HCT116 (cell line): ENCODE measurements around the gene SNCAIP. TPM values are rescaled to one million over a fixed set of nuclear protein-coding genes. Genes with fewer than 3 reads are reported as not detected.

Experiments
- ATAC-seq: fragments of 200-7000 bp; cut with Tn5 transposase; 2 replicates; pipeline ENCODE4 v1.9.1; 2020; ENCODE audit warnings: mild to moderate bottlenecking, moderate library complexity
- BruUV-seq: library from RNA; stranded (reverse); fragments of 400-500 nt; replicated peaks from 2 replicates; lab custom pipeline; 2021; lab: Mats Ljungman, UMichigan
- CTCF ChIA-PET: fragments of 300-600 bp; sonication (Branson Sonifier 250); formaldehyde crosslinking; loops from one replicate; lab custom pipeline; 2021; ENCODE audit warnings: antibody characterized with exemption; lab: Charles Lee
- POLR2A ChIA-PET: fragments of 300-600, 350-600 bp; sonication (Branson Sonifier 250); formaldehyde crosslinking; loops from one replicate; lab custom pipeline; 2021; ENCODE audit warnings: antibody characterized with exemption; lab: Charles Lee
- RAD21 ChIA-PET, 2 experiments: fragments of 300-600 bp; sonication (Branson Sonifier 250); formaldehyde crosslinking; loops; one replicate each; lab custom pipeline; 2023; ENCODE audit warnings: low total read pairs in 2 of 2; ENCODE audit not compliant: uncharacterized antibody in 2 of 2, unreplicated experiment in 2 of 2, low non-redundant PET in 1 of 2; lab: Charles Lee
- DNase-seq: peaks from one replicate; pipeline ENCODE4 v3.0.0-alpha.2; 2010; ENCODE audit warnings: low read depth, low spot score
- H2AFZ ChIP-seq: fragments of 200-600 bp; shearing (Covaris generic), sonication (generic); 2 replicates; pipeline ENCODE4 v1.6.1; 2017; ENCODE audit warnings: low read depth, mixed run types, mixed read lengths, antibody characterized with exemption, low read length; ENCODE audit not compliant: poor library complexity, severe bottlenecking
- H3K27ac ChIP-seq: 2 replicates; pipeline ENCODE4 v1.5.1; 2012; ENCODE audit warnings: low read depth, low read length
- H3K27me3 ChIP-seq: fragments of 200-600 bp; sonication (generic); 2 replicates; pipeline ENCODE4 v1.6.1; 2016; ENCODE audit warnings: mixed run types, low read length, mixed read lengths; ENCODE audit not compliant: insufficient read depth
- H3K36me3 ChIP-seq, 2 experiments: fragments of 200-500 bp in 1 of 2; fragments of 200-600 bp in 1 of 2; sonication (Bioruptor generic) in 1 of 2; sonication (generic) in 1 of 2; 2 replicates each; pipeline versions ENCODE4 v1.5.1 to v1.6.1; 2014 to 2016; ENCODE audit warnings: low read length in 2 of 2, inconsistent platforms in 1 of 2, mixed read lengths in 1 of 2, mixed run types in 1 of 2; ENCODE audit not compliant: insufficient read depth in 2 of 2, control insufficient read depth in 1 of 2
- H3K4me1 ChIP-seq, 2 experiments: fragments of 200-600 bp in 1 of 2; sonication (generic) in 1 of 2; 2 replicates each; pipeline versions ENCODE4 v1.5.1 to v1.6.1; 2012 to 2017; ENCODE audit warnings: low read length in 2 of 2, inconsistent platforms in 1 of 2, mild to moderate bottlenecking in 1 of 2, mixed read lengths in 1 of 2, mixed run types in 1 of 2, moderate library complexity in 1 of 2; ENCODE audit not compliant: insufficient read depth in 2 of 2, control insufficient read depth in 1 of 2
- H3K4me2 ChIP-seq: fragments of 200-600 bp; sonication (generic); 2 replicates; pipeline ENCODE4 v1.6.1; 2017; ENCODE audit warnings: mixed run types, low read length, mixed read lengths
- H3K4me3 ChIP-seq, 2 experiments: fragments of 200-600 bp in 1 of 2; sonication (generic) in 1 of 2; replicated peaks in 1 of 2; 2 replicates each; pipeline ENCODE4 v1.5.1; 2011 to 2016; ENCODE audit warnings: low read length in 2 of 2, control low read depth in 1 of 2, low read depth in 1 of 2, mild to moderate bottlenecking in 1 of 2, mixed read lengths in 1 of 2, mixed run types in 1 of 2
- H3K79me2 ChIP-seq: fragments of 200-600 bp; sonication (generic); 2 replicates; pipeline ENCODE4 v1.6.1; 2017; ENCODE audit warnings: mild to moderate bottlenecking, mixed run types, low read length, moderate library complexity, mixed read lengths; ENCODE audit not compliant: insufficient read depth
- H3K9ac ChIP-seq: fragments of 200-600 bp; sonication (generic); 2 replicates; pipeline ENCODE4 v1.6.1; 2016; ENCODE audit warnings: low read length, mixed read lengths
- H3K9me2 ChIP-seq: fragments of 200-600 bp; sonication (generic), shearing (Covaris generic); 2 replicates; pipeline ENCODE4 v1.6.1; 2017; ENCODE audit warnings: mixed run types, mild to moderate bottlenecking, moderate library complexity; ENCODE audit not compliant: insufficient read depth
- H3K9me3 ChIP-seq, 2 experiments: fragments of 200-500 bp in 1 of 2; fragments of 200-600 bp in 1 of 2; sonication (Bioruptor generic) in 1 of 2; sonication (generic) in 1 of 2; 2 replicates each; pipeline ENCODE4 v1.6.1; 2014 to 2017; ENCODE audit warnings: low read length in 2 of 2, mixed read lengths in 2 of 2, inconsistent platforms in 1 of 2, low read depth in 1 of 2, mild to moderate bottlenecking in 1 of 2, mixed run types in 1 of 2, moderate library complexity in 1 of 2; ENCODE audit not compliant: control insufficient read depth in 1 of 2, insufficient read depth in 1 of 2
- H4K20me1 ChIP-seq: fragments of 200-600 bp; sonication (generic), shearing (Covaris generic); 2 replicates; pipeline ENCODE4 v1.6.1; 2017; ENCODE audit warnings: mixed run types, mild to moderate bottlenecking, moderate library complexity; ENCODE audit not compliant: insufficient read depth
- CBX3 ChIP-seq: IDR thresholded peaks from 2 replicates; pipeline ENCODE4 v1.6.1; 2012; ENCODE audit warnings: low read depth
- CEBPB ChIP-seq: IDR thresholded peaks from 2 replicates; pipeline ENCODE4 v1.6.1; 2012; ENCODE audit warnings: low read depth
- ELF1 ChIP-seq: IDR thresholded peaks from 2 replicates; pipeline ENCODE4 v1.6.1; 2012; ENCODE audit warnings: low read depth, borderline replicate concordance
- FOSL1 ChIP-seq: IDR thresholded peaks from 2 replicates; pipeline ENCODE4 v1.6.1; 2012; ENCODE audit warnings: low read depth
- JUND ChIP-seq: IDR thresholded peaks from 2 replicates; pipeline ENCODE4 v1.6.1; 2012
- POLR2A ChIP-seq: IDR thresholded peaks from 2 replicates; pipeline ENCODE4 v1.7.0; 2011; ENCODE audit warnings: borderline replicate concordance; ENCODE audit not compliant: insufficient read depth, insufficient read length; ENCODE audit errors: extremely low read depth
- POLR2AphosphoS5 ChIP-seq: IDR thresholded peaks from 2 replicates; pipeline ENCODE4 v1.6.1; 2011; ENCODE audit warnings: mild to moderate bottlenecking, low read depth, low read length, moderate library complexity
- RAD21 ChIP-seq: IDR thresholded peaks from 2 replicates; pipeline ENCODE4 v1.6.1; 2012; ENCODE audit warnings: low read depth, mild to moderate bottlenecking
- SP1 ChIP-seq: IDR thresholded peaks from 2 replicates; pipeline ENCODE4 v1.6.1; 2012; ENCODE audit warnings: low read depth
- SRF ChIP-seq: IDR thresholded peaks from 2 replicates; pipeline ENCODE4 v1.6.1; 2012; ENCODE audit warnings: low read depth
- YY1 ChIP-seq: IDR thresholded peaks from 2 replicates; pipeline ENCODE4 v1.6.1; 2011; ENCODE audit warnings: low read length, low read depth, moderate library complexity, mild to moderate bottlenecking; ENCODE audit not compliant: insufficient replicate concordance; ENCODE audit errors: extremely low read depth
- ZNF274 ChIP-seq: fragments of 200-500 bp; sonication (Bioruptor generic); IDR thresholded peaks from 2 replicates; pipeline ENCODE4 v1.6.1; 2014; ENCODE audit warnings: mild to moderate bottlenecking, low read depth, low read length, inconsistent platforms
- intact Hi-C: fragments of 100-400 bp; cut with micrococcal nuclease; formaldehyde crosslinking; loops from 2 replicates; pipeline ENCODE4 v1.10.0; 2022
- total RNA-seq: library from RNA; stranded (reverse); gene quantifications from one replicate; pipeline ENCODE4 v1.2.1, GENCODE V29; 2021; ENCODE audit not compliant: unreplicated experiment
- TF ChIP-seq, protein P1 (sequence below): IDR thresholded peaks from 2 replicates; pipeline ENCODE4 v1.6.1; 2012
- TF ChIP-seq, protein P2 (sequence below): IDR thresholded peaks from 2 replicates; pipeline ENCODE4 v1.6.1; 2012; ENCODE audit warnings: low read depth
- TF ChIP-seq, protein P3 (sequence below): IDR thresholded peaks from 2 replicates; pipeline ENCODE4 v1.6.1; 2011; ENCODE audit warnings: mild to moderate bottlenecking, low read length, moderate library complexity; ENCODE audit not compliant: insufficient replicate concordance; ENCODE audit errors: extremely low read depth
- TF ChIP-seq, protein P4 (sequence below), 3 experiments: fragments of 200-600 bp in 1 of 3; sonication (generic) in 1 of 3; IDR thresholded peaks in 2 of 3; conservative IDR thresholded peaks in 1 of 3; 2 replicates each; pipeline ENCODE4 v1.5.1; 2012 to 2017; ENCODE audit warnings: low read depth in 2 of 3, low read length in 2 of 3, antibody characterized with exemption in 1 of 3, borderline replicate concordance in 1 of 3, control low read depth in 1 of 3, mild to moderate bottlenecking in 1 of 3, mixed read lengths in 1 of 3, mixed run types in 1 of 3, moderate library complexity in 1 of 3; ENCODE audit not compliant: insufficient read depth in 1 of 3

The SNCAIP gene
- total RNA-seq, 1 experiment from 2014 or later: not detected

DNA sequence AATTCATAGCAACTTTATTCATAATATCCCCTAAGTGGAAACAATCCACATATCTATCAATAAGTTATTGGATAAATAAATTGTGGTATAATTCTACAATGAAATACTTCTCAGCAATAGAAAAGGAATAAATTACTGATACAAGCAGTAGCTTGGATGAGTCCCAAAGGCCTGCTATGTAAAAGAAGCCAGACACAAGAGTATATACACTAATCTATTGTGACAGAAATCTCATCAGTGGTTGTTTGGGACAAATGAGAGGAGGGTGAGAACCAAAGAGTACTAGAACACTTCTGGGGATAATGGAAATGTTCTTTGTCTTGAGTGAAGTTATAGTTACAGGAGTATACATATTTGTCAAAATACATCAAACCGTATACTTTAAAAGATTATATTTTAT, 119.3 kb downstream of the SNCAIP start (continued):
- TF ChIP-seq CEBPB (no peak), YY1 (no peak), RAD21 (no peak), JUND (no peak), POLR2A (no peak), ZNF274 (no peak)
- TF ChIP-seq, protein P1, sequence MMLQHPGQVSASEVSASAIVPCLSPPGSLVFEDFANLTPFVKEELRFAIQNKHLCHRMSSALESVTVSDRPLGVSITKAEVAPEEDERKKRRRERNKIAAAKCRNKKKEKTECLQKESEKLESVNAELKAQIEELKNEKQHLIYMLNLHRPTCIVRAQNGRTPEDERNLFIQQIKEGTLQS: no peak

DNA sequence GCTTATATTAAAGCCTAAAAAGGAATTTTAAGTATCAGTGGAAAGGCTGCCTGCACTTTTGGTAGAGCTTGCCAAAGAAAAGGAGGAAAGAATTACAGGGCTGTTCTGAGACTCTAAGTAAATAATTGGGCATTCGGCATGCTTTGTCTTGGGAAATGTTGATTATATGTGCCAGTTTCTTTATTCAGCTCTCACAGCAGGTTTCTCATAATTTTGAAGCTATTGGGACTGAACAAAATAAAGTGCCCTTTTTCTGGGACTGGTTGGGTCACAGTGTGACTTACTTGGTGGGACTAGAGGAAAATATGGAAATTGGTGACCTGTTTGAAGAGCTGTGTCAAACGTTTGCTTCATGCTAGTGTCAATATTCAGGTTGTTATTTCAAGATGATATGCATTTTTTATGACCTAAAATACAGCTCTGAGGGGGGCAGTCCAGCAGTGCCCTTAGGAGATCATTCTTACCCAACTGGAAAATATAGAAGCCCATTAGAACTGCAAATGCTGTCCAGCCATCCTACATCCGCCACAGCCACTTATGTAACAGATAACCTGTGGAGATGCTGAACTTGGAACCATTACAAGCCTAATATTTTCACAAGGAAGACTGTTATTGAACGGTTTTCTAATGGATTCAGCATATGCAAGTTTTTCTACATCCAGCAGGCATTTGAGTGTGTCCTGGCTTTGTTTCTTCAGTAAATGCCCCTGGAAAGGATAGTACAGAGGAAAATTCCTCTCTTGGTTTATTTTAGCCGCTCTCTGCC, 122.4 kb downstream of the SNCAIP start:
- no peak overlapping the region for H3K27ac ChIP-seq
- no TSS peak for BruUV-seq
- H3K4me2 ChIP-seq: no peak overlapping the region
- no peaks in the 10 kb centered on the region for H3K9me3 ChIP-seq
- no peaks in the 10 kb centered on the region for H3K79me2 ChIP-seq
- ChIA-PET RAD21 (no interaction called here), CTCF (no interaction called here), POLR2A (no interaction called here)
- intact Hi-C loops: no loop called here
- H4K20me1 ChIP-seq: no peaks in the 10 kb centered on the region
- H3K9me2 ChIP-seq: no peaks in the 10 kb centered on the region
- no peaks in the 10 kb centered on the region for H3K4me1 ChIP-seq
- no peaks in the 10 kb centered on the region for H3K36me3 ChIP-seq
- H3K4me3 ChIP-seq: no peak overlapping the region
- H2AFZ ChIP-seq: no peak overlapping the region
- ATAC-seq (no peak), DNase-seq (no peak)
- H3K27me3 ChIP-seq: no peaks in the 10 kb centered on the region
- no peak overlapping the region for H3K9ac ChIP-seq
- TF ChIP-seq ELF1 (no peak), SRF (no peak), ZNF274 (no peak), CBX3 (no peak), CEBPB (no peak), POLR2AphosphoS5 (no peak), SP1 (no peak), POLR2A (no peak), FOSL1 (no peak), YY1 (no peak), RAD21 (no peak)
- TF ChIP-seq, protein P1: no peak
- TF ChIP-seq, protein P2, sequence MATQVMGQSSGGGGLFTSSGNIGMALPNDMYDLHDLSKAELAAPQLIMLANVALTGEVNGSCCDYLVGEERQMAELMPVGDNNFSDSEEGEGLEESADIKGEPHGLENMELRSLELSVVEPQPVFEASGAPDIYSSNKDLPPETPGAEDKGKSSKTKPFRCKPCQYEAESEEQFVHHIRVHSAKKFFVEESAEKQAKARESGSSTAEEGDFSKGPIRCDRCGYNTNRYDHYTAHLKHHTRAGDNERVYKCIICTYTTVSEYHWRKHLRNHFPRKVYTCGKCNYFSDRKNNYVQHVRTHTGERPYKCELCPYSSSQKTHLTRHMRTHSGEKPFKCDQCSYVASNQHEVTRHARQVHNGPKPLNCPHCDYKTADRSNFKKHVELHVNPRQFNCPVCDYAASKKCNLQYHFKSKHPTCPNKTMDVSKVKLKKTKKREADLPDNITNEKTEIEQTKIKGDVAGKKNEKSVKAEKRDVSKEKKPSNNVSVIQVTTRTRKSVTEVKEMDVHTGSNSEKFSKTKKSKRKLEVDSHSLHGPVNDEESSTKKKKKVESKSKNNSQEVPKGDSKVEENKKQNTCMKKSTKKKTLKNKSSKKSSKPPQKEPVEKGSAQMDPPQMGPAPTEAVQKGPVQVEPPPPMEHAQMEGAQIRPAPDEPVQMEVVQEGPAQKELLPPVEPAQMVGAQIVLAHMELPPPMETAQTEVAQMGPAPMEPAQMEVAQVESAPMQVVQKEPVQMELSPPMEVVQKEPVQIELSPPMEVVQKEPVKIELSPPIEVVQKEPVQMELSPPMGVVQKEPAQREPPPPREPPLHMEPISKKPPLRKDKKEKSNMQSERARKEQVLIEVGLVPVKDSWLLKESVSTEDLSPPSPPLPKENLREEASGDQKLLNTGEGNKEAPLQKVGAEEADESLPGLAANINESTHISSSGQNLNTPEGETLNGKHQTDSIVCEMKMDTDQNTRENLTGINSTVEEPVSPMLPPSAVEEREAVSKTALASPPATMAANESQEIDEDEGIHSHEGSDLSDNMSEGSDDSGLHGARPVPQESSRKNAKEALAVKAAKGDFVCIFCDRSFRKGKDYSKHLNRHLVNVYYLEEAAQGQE: no peak
- TF ChIP-seq, protein P3, sequence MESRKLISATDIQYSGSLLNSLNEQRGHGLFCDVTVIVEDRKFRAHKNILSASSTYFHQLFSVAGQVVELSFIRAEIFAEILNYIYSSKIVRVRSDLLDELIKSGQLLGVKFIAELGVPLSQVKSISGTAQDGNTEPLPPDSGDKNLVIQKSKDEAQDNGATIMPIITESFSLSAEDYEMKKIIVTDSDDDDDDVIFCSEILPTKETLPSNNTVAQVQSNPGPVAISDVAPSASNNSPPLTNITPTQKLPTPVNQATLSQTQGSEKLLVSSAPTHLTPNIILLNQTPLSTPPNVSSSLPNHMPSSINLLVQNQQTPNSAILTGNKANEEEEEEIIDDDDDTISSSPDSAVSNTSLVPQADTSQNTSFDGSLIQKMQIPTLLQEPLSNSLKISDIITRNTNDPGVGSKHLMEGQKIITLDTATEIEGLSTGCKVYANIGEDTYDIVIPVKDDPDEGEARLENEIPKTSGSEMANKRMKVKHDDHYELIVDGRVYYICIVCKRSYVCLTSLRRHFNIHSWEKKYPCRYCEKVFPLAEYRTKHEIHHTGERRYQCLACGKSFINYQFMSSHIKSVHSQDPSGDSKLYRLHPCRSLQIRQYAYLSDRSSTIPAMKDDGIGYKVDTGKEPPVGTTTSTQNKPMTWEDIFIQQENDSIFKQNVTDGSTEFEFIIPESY: no peak
- TF ChIP-seq, protein P4, sequence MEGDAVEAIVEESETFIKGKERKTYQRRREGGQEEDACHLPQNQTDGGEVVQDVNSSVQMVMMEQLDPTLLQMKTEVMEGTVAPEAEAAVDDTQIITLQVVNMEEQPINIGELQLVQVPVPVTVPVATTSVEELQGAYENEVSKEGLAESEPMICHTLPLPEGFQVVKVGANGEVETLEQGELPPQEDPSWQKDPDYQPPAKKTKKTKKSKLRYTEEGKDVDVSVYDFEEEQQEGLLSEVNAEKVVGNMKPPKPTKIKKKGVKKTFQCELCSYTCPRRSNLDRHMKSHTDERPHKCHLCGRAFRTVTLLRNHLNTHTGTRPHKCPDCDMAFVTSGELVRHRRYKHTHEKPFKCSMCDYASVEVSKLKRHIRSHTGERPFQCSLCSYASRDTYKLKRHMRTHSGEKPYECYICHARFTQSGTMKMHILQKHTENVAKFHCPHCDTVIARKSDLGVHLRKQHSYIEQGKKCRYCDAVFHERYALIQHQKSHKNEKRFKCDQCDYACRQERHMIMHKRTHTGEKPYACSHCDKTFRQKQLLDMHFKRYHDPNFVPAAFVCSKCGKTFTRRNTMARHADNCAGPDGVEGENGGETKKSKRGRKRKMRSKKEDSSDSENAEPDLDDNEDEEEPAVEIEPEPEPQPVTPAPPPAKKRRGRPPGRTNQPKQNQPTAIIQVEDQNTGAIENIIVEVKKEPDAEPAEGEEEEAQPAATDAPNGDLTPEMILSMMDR (IDR thresholded peaks at IDR 0.05 in 2 of 3, conservative IDR thresholded peaks at IDR 0.05 in 1 of 3; ENCODE audit: borderline replicate concordance in 1 of 3, insufficient read depth in 1 of 3, low read depth in 2 of 3, low read length in 2 of 3): no peak
